Activated naive CD4-positive, alpha-beta T cell treated with Interleukin-2 at 50 U/mL for 16 hours (primary cell): ENCODE results near the gene LDLRAD3.

Experiments used
- DNase-seq: peaks from one replicate; pipeline ENCODE4 v3.0.0-alpha.2; 2020

Gene LDLRAD3

DNA sequence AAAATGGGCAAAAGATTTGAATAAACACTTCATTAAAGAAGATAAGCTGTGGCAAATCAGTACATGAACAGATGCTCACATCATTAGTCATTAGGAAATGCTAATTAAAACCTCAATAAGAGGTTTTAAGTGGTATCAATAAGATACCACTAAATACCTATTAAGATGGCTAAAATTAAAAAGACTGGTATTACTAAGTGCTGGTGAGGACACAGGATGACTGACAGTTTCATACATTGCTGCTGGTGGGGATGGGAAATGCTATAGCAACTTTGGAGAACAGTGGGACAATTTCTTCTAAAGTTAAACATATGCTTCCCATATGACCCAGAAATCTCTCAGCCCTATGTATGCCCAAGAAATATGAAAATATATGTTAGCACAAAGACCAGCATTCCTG lies 276.1 kb downstream of the LDLRAD3 start:
- DNase-seq: no peak

DNA sequence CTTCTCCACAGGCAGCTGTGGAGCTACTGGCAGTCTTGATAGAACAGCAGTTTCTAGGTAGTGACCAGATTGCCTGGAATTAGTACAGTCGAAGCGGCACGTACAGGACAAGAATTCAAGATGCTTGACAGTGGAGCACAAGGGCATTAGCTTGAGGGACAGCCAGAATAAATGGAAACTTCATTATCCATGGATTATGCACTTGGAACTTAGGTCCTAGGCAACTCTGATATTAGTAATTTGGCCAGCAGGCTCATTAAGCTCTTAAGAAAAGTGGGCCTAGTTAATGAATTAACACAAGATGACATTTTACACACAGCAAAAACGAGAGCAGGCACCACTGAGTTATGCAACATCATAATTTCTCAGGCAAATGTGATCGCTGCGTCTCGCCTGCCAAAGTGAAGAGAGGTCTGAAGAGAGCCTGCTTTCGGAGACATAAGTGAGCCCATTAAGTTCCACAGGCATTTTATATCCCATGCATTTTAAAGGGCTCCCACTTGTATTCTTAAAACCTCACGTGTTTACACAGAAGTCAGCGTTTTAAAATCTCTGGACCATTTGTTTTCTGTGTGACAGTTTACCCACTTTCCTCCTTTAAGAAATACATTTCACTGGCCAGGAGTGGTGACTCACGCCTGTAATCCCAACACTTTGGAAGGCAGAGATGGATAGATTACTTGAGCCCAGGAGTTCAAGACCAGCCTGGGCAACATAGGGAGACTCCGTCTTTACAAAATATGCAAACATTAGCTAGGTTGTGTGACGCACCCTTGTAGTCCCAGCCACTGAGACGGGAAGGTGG lies 279.2 kb downstream of the LDLRAD3 start:
- DNase-seq: no peak

DNA sequence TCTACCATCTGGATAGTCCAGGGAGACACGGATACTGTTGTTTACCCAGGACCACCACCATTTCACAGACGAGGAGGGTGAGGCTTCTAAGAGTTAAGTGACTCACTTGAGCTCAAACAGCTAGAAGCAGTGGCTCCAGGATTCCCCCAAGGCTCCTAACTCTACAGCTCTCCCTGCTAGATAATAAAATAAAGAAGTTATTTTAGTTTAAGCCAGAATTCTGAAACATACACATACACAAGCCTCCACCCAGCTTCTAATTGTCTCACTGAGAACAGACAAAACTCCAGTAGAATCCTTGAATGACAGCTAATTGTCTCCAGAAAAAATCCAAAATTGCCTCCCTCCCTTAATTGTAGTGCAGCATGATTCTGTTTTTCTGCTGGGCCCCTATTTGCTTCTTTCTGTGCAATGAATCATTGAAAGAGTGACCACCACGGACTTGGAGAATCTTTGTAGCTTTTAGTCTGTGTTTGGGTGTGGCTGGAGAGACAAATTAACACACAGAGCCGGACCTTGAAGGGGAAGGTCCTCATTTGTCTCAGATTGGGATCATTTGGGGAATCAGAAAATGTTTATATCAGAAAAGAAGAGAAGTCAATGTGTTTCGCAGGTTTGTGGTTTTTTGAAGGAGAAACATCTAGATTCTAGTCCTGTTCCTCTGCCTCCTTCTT lies 280.5 kb downstream of the LDLRAD3 start:
- no peak for DNase-seq

DNA sequence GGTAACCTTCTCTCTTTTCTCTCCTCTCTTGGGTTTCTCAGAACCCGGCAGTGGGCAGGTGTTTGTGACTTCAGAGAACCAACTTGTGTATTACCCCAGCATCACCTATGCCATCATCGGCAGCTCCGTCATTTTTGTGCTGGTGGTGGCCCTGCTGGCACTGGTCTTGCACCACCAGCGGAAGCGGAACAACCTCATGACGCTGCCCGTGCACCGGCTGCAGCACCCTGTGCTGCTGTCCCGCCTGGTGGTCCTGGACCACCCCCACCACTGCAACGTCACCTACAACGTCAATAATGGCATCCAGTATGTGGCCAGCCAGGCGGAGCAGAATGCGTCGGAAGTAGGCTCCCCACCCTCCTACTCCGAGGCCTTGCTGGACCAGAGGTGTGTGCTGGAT lies 283.2 kb downstream of the LDLRAD3 start:
- DNase-seq: no peak

DNA sequence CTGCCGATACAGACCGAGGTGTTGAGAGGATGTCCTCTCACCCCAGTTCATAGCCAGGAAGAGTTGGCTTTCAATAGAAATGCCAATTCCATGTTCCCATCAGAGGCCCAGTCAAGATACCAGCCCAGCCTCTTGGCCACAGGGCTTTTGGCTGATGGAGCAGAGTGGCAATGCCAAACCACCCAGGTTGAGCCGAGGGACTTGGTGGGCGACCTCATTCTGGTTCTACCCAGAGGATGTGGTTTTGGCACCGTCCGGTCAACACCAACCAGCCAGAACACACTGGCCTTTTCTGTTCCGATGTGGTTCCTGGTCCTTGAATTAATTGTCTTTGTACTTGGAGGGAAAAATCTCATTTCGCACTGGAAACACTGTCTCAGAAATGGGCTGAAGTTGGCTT lies 284.8 kb downstream of the LDLRAD3 start:
- DNase-seq: no peak

DNA sequence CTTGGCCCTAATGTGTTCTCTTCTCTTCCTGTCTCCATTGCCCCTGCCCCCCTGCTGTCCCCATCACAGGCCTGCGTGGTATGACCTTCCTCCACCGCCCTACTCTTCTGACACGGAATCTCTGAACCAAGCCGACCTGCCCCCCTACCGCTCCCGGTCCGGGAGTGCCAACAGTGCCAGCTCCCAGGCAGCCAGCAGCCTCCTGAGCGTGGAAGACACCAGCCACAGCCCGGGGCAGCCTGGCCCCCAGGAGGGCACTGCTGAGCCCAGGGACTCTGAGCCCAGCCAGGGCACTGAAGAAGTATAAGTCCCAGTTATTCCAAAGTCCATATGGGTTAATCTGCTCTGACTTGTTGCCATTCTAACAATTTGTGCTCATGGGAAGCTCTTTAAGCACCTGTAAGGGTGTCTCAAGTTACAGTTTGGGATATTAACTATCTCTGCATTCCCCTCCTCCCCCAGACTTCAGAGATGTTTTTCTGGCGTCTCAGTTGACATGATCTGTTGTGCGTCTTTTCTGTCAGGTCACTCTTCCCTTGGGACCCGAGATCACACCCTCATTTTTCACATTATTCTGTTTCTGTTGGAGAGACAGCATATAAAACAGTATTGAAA lies 285.3 kb downstream of the LDLRAD3 start:
- DNase-seq: no peak

DNA sequence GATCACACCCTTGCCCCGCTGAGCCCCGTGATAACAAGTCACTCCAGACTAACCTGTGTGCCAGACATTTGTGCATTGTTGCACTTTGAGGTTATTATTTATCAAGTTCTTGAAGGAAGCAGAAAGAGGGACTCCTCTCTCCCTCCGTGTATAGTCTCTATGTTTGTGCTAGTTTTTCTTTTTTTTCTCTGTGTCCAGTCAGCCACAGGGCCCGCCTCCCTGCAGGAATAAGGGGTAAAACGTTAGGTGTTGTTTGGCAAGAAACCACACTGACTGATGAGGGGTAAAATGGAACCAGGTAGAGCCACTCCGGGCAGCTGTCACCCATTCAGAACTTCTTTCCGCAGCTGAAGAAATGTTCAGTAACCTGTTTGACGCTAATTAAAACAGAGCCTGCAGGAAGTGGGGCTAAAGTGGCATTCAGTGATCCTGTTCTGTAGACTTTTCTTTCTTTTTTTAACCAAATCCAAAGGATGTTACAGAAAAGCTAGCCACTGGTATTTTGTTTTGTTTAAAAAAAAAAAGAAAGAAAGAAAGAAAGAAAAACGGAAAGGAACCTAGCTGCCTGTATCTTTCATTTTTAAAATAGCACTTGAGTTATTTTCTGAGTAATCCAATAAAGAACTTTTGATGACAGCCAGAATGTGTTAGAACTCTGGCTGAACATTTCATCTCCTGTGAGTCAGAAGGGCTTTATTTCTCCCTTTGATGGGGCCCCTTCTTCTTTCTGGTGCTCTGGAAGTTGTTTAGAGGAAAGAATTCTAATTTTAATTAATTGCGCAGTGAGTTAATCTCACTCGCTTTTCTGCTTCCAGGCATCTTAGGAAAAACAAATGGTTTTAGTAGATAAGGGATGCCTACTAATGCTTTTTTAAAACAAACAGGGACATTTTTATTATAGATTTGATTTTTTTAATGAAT lies 287.2 kb downstream of the LDLRAD3 start:
- DNase-seq: no peak

DNA sequence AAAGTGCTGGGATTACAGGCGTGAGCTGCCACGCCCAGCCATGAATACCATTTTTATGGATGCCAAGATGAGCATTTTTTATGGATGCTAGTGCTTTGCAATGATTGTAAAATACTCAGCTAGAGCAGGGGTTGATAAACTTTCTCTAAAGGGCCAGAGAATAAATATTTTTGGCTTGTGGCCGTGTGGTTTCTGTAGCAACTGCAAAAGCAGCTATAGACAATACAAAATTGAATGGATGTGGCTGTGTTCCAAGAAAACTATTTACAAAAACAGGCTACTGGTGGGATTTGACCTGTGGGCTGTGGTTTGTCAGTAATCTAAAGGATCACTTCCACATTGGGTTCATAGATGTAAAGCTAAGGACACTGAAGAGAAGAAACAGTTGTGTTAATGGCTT lies 289.3 kb downstream of the LDLRAD3 start:
- no peak for DNase-seq

DNA sequence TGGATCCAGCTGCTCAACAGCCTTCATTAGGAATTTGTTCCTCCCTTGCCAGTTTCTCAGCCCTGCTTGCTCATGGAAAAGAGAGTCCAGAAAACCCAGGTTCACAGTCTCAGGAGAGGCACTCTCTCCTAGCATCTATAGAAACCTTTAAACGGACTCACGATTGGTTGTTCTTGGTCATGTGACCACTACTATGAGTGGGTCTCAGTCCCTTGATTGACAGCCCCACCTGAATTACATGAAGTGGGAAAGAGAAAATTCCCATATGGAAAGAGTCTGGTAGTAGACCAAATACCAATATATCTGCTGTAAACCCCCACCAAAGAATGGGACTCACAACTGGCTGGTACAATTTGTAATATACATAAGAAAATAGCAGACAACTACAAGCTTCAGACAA lies 291.0 kb downstream of the LDLRAD3 start:
- DNase-seq: no peak

DNA sequence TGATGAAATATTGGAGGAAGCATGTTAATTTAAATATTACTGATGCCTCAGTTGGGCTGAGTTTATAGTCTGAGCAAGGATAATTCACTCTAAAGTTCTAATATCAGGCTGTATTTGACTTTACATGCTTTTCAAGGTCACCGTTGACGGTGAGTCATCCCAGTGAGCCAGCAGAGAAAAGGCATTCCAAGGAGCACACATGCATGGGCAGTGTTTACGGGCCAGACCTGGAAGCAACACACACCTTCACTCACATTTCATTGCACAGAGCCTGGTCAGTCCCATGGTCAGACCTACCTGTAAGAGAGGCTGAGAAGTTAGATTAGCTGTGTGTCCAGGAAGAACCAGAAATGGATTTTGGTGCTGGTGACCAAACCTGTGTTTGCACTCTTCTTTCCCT lies 291.9 kb downstream of the LDLRAD3 start:
- no peak for DNase-seq

DNA sequence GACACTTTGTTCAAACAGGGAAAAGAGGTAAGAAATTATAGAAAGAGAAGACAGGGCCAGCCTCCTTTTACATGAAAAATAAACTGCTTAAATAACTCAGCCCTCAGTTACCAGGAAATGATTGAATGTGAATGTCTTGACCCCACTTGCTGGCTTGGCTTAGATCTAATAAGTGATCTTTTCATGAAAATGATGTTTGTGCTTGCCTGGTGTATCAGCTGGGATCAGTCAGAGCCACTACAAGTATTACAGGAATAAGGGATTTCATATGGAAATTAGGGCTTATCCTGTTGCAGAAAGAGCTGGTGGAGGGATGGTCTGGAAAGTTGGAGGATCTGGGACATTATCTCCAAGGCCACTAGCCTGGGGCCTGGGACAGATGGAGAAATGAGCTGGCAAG lies 293.5 kb downstream of the LDLRAD3 start:
- DNase-seq: no peak

DNA sequence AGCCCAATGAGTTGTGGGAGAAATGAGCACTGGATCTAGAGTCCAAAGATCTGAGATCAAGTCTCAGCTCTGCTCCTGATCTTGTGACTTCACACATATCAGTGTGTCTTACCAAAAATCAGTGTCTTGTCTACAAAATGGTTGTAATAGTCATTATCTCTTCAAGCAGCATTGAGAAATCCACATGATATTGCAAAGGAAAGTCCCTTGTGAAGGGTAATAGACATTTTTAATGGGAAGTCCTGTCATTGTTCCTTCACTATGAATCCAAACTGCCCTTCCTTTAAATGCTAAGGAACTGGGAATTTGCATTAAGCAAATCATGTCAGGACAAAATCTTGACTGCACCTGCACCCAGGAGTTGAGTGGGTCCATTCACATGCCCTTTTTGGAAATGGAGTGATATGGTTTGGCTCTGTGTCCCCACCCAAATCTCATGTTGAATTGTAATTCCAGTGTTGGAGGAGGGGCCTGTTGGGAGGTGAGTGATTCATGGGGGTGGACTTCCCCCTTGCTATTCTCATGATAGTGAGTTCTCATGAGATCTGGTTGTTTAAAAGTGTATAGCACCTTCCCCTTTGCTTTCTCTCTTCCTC lies 294.3 kb downstream of the LDLRAD3 start:
- DNase-seq: no peak

DNA sequence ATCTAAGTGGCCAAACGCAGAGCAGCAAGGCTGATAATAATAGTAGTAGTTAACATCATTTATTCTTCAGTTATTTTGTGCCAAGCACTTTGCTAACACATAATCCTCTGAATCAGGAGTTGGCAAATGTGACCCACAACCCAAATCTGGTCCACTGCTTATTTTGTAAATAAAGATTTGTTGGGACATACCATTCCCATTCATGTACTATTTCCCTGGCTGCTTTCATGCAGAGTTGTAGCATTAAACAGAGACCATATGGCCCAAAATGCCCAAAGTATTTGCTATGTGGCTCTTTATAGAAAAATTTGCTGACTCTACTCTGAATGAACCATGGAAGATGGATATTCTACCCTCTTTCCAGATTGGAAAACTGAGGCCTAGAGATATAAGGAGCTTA lies 295.0 kb downstream of the LDLRAD3 start:
- DNase-seq: no peak

DNA sequence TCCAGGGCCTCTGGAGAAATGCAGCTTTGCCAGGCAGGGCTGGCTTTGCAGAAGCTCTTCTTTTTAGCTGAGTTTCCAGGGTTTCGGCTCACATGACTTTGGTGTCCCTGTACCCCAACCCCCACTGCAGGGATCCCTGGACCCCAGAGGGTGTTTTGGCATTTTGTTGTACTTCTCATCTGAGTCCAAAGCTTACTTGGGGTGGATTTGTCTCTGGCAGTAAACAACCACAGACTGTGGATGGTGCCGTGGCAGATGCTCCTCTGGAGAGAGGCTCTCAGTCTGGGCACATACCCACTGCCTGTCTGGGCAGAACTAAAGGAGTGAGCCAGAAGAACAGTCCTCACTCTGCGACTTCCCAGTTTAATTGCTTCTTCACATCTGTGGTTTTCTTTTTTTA lies 295.8 kb downstream of the LDLRAD3 start:
- DNase-seq: no peak

DNA sequence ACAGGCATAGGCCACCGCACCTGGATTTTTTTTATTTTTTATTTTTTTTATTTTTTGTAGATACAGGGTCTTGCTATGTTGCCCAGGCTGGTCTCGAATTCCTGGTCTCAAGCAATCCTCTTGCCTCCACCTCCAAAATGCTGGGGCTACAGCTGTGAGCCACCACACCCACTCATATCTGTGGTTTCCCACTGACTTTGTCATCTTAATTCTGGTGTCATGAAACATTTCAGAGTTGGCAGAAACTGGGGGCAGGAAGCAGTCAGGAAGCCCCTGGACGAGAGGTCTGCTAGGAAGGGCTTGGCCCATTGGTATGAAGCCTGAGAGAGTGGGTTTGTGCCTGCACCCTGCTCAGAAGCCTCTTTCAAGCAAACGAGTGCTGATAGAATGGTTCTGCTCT lies 296.3 kb downstream of the LDLRAD3 start:
- no peak for DNase-seq

DNA sequence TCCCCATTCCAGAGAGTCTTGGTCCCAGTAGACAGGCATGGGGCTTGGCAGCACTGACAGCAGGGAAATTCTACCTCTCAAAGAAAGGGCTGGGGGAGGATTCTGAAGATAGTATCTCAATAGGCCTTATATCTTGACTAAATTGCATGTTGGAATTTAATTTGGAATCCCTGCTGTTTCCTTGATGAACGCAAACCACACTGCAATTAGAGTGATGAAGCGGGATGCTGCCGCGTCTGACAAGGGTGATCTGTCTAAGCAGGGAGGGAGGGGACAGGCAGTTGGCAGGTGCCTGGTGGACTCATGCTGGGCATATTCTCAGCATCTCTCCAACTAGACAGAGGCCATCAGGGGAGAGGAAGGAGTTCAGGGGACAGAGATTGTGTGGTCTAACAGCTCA lies 296.9 kb downstream of the LDLRAD3 start:
- DNase-seq: no peak

DNA sequence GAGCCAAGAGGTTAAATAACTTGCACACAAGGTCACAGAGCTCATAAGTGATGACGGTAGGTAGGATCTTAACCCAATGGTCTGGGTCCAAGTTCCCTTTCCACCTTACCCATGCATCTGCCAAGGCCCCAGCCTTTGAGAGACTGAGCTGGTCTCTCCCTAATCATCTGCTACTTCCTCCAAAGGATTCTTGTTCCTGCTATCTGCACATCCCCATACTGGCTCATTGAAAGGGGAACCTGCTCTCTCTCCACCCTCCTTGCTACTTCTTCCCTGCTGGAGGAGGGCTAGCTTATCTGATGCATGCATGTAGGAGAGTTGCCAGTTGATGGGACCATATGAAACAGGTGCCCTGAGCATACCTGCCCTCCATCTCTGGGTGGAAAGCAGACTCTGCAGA lies 297.6 kb downstream of the LDLRAD3 start:
- no peak for DNase-seq

DNA sequence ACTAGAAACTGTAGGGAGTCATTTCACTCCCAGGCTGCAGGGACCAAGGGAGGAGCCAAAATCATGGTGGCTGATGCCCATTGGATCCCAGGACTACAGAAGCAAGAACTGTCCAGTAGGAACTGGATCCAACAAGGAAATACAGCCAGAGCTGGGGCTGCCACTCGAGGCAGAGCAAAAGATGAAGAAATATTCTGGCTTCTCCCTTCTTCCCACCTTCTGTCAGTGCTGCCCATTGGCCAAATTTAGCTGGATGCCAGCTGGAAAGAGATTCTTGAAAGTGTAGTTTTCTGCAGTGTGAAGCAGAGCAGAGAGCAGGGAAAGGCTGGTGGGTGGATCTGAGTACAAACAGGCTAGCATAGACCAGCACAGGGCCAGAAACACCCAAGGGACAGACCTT lies 299.8 kb downstream of the LDLRAD3 start:
- DNase-seq: no peak

DNA sequence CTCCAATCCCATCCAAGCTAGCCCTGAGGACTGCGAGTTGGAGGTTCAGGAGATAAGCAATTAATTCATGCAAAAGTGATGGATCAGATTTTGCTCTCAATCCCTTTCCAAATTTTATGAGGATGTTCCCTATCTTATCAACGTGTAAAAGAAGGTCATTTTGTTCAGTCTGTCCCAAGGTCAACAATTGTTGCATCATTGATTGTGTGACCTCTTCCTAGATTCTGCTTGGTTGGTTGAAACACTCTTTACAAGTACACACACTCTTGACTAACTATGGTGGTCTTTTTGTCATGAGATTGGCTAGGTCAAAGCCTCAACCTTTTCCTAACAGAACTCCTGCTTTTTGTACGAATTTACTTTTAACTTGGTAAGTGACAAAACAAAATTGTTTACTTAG lies 303.6 kb downstream of the LDLRAD3 start:
- DNase-seq: no peak

DNA sequence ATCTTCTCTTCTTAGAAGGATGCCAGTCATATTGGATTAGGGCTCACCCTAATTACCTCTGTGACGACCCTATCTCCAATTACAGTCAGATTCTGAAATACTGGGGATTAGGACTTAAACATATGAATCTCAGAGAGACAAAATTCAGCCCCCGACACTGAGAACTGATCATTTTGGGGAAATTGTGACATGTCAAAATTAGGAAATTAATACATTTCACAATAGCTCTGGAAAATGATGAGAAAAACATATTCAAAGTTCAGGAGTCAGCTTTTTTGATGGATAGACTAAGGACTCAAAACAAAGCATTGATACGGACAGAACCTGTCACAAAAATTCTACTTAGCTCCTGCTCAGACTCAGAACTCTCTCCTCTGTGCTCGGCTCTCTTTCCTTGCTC lies 304.6 kb downstream of the LDLRAD3 start:
- no peak for DNase-seq

DNA sequence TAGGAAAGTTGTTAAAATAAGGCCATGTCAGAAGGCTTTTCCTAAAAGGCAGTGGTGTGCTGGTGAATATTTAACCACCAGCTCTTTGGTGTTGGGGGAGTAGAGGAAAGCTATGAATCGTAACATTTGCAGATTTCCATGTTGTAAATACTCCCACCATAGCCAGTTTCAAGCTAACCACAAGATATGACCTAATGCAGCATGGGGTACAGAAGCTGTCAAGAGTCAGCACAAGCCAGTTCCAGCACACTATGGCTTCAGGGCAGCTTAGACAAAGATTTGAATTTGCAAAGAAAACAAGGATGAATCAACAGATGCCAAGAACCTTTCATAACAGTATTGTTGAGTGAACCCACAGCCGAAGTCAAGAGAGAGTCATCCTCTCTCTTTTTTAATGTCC lies 305.4 kb downstream of the LDLRAD3 start:
- DNase-seq: no peak

DNA sequence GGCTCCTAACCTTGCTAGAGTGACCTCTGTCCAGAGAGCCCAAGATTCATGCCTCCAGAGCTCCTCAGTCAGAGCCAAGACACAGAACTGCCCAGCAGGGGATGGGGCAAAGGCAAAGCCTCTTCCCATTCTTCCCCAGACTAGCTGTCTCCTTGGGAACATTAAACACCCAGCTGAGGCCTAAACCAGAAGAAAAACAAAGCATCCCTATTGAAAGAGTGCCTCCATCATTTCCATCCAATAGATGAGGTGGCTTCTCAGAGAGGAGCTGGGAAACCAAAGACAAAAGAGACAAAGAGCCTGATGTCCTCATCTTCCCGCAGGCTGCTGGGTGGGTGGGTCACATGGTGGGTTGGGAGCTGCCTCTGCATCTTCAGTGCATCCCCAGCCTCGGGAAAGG lies 308.0 kb downstream of the LDLRAD3 start:
- DNase-seq: no peak

DNA sequence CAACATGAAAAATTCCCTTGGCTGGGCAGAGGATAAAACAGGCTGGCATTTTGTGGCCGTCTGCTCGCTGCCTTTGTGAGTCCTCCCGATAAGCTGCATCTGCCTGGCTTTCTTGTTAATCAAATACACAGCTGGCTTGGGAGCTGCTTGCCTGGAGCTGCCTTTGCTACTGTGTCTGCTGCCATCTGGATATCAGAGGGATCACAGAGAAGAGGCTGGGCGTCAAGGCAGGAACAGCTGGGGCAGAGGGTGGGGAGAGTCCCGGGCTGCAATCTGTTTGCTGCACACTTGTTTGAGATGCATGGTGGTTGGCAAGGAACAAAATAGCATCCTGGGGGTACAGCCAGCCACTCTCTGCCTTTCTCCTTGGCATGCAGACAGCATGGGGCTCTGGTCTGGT lies 309.4 kb downstream of the LDLRAD3 start:
- DNase-seq: no peak
